NOMO-1 treated with DMSO at 0.1 percent for 48 hours (cell line): ENCODE measurements around the gene SEMA5B.

Experiments used
- DNase-seq: peaks from one replicate; lab custom pipeline; 2025; ENCODE audit not compliant: unreplicated experiment; lab: John Stamatoyannopoulos, UW

The SEMA5B gene

GRCh38 chr3:122908251-122908650 is 119.3 kb downstream of the SEMA5B start:
- DNase-seq, result no peak

- DNase-seq, result no peak
Measured at GRCh38 chr3:122907471-122907870, 120.1 kb downstream of the SEMA5B start.

- no peak for DNase-seq
Measured at GRCh38 chr3:122903171-122903570, 124.4 kb downstream of the SEMA5B start.

- DNase-seq, result no peak
Measured at GRCh38 chr3:122902326-122902725, 125.2 kb downstream of the SEMA5B start.

- DNase-seq, result no peak
Measured at GRCh38 chr3:122898298-122898697, 129.3 kb downstream of the SEMA5B start.

- DNase-seq, result no peak
Measured at GRCh38 chr3:122893754-122894668, 133.6 kb downstream of the SEMA5B start.

GRCh38 chr3:122893282-122893681 is 134.3 kb downstream of the SEMA5B start:
- DNase-seq, result no peak

GRCh38 chr3:122892118-122892960 is 135.2 kb downstream of the SEMA5B start:
- no peak for DNase-seq

GRCh38 chr3:122890720-122891220 is 136.8 kb downstream of the SEMA5B start:
- no peak for DNase-seq

GRCh38 chr3:122890077-122890719 is 137.4 kb downstream of the SEMA5B start:
- no peak for DNase-seq

GRCh38 chr3:122886946-122887345 is 140.6 kb downstream of the SEMA5B start:
- no peak for DNase-seq

GRCh38 chr3:122886251-122886650 is 141.3 kb downstream of the SEMA5B start:
- no peak for DNase-seq

- no peak for DNase-seq
Measured at GRCh38 chr3:122882361-122882947, 145.1 kb downstream of the SEMA5B start.

GRCh38 chr3:122880624-122881023 is 146.9 kb downstream of the SEMA5B start:
- DNase-seq, result no peak

- DNase-seq, result no peak
Measured at GRCh38 chr3:122880173-122880572, 147.4 kb downstream of the SEMA5B start.

- DNase-seq, result no peak
Measured at GRCh38 chr3:122875547-122876127, 151.9 kb downstream of the SEMA5B start.

- DNase-seq, result no peak
Measured at GRCh38 chr3:122873741-122874515, 153.6 kb downstream of the SEMA5B start.

GRCh38 chr3:122868322-122868721 is 159.2 kb downstream of the SEMA5B start:
- no peak for DNase-seq

GRCh38 chr3:122864498-122864897 is 163.1 kb downstream of the SEMA5B start:
- DNase-seq, result no peak

GRCh38 chr3:122862381-122862780 is 165.2 kb downstream of the SEMA5B start:
- DNase-seq, result no peak
